A549 (cell line): ENCODE results near the gene CARD9.

Source experiments
- CBX8 ChIP-seq: fragments of 200-600 bp; sonication (generic); IDR thresholded peaks from 2 replicates; pipeline ENCODE4 v1.6.1; 2016
- CHD2 ChIP-seq: fragments of 150-350 bp; IDR thresholded peaks from 2 replicates; pipeline ENCODE4 v1.6.1; 2014; ENCODE audit warnings: low read length; ENCODE audit not compliant: partially characterized antibody
- CTCF ChIP-seq: fragments of >200 bp; sonication (Bioruptor Twin); formaldehyde crosslinking; IDR thresholded peaks from 3 replicates; pipeline ENCODE4 v1.5.1; 2016
- MAFK ChIP-seq: fragments of 450-650 bp; IDR thresholded peaks from 2 replicates; pipeline ENCODE4 v1.6.1; 2014; ENCODE audit not compliant: partially characterized antibody
- PHF8 ChIP-seq: fragments of 200-600 bp; sonication (generic); IDR thresholded peaks from 2 replicates; pipeline ENCODE4 v1.6.1; 2016; ENCODE audit warnings: low read depth, mild to moderate bottlenecking, antibody characterized with exemption, moderate library complexity, borderline replicate concordance
- RAD21 ChIP-seq, 2 experiments: fragments of >200 bp in 1 of 2; sonication (Bioruptor Twin) in 1 of 2; formaldehyde crosslinking in 1 of 2; IDR thresholded peaks in 1 of 2; conservative IDR thresholded peaks in 1 of 2; 2 replicates in 1 of 2; 3 replicates in 1 of 2; pipeline ENCODE4 v1.6.1; 2012 to 2018; ENCODE audit warnings: inconsistent platforms in 1 of 2
- RCOR1 ChIP-seq: fragments of 150-350 bp; IDR thresholded peaks from 2 replicates; pipeline ENCODE4 v1.6.1; 2014; ENCODE audit warnings: antibody characterized with exemption, low read length, low read depth
- TFCP2L1 ChIP-seq: fragments of 250-450 bp; sonication (Bioruptor Pico); IDR thresholded peaks from 2 replicates; pipeline ENCODE4 v1.5.0; 2021; ENCODE audit warnings: mild to moderate bottlenecking

- TF ChIP-seq CBX8, result no peak
- TF ChIP-seq RCOR1, result no peak
- no peak for TF ChIP-seq MAFK
- peak; percentile 91 for TF ChIP-seq CTCF
- no peak for TF ChIP-seq TFCP2L1 (CRISPR knock-in tag)
- no peak for TF ChIP-seq PHF8
- peak; percentile 68 to 72 for TF ChIP-seq RAD21 (conservative IDR thresholded peaks at IDR 0.05 in 1 of 2, IDR thresholded peaks at IDR 0.05 in 1 of 2)
- TF ChIP-seq CHD2, result no peak
These were observed 34.1 kb downstream of the CARD9 start for GRCh38 chr9:136339173-136339957.
